Measurements from ENCODE around the gene TNIP2. TPM values are rescaled to one million over a fixed set of nuclear protein-coding genes. Genes with fewer than 3 reads are reported as not detected.
"Not testable (repeated sequence)": the region's sequence is repeated elsewhere in the genome, so short reads cannot be mapped to it uniquely, and the experiment has no call there.

Gene TNIP2
- total RNA-seq, 2 experiments from 2014 or later: 50.6 to 59.4 TPM

DNA sequence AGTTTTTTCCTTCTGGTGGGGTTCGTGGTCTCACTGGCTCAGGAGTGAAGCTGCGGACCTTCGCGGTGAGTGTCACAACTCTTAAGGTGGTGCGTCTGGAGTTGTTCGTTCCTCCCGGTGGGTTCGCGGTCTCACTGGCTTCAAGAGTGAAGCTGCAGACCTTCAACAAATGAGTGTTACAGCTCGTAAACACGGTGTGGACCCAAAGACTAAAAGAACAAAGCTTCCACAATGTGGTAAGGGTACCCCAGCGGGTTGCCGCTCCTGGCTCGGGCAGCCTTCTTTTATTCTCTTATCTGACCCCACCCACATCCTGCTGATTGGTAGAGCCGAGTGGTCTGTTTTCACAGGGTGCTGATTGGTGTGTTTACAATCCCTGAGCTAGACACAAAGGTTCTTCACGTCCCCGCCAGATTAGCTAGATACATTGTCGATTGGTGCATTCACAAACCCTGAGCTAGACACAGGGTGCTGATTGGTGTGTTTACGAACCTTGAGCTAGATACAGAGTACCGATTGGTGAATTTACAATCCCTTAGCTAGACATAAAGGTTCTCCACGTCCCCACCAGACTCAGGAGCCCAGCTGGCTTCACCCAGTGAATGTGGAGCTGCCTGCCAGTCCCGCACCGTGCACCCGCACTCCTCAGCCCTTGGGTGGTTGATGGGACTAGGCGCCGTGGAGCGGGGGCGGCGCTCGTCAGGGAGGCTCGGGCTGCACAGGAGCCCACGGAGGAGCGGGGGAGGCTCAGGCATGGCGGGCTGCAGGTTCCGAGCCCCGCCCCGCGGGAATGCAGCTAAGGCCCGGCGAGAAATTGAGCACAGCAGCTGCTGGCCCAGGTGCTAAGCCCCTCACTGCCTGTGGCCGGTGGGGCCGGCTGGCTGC lies 6.6 kb upstream of the TNIP2 start:
- H3K4me3 Mint-ChIP-seq; H3K4me1 Mint-ChIP-seq; ATAC-seq; H3K36me3 Mint-ChIP-seq (ENCODE audit: low read depth); H3K27me3 Mint-ChIP-seq; H3K9me3 Mint-ChIP-seq (ENCODE audit: low read depth); DNase-seq; H3K27ac Mint-ChIP-seq: not testable (repeated sequence)
- intact Hi-C loops (cut with DNase I, micrococcal nuclease): loop anchor here in 1 of 2 experiments (5.0 kb wide), 2 partner anchors 35 to 175 kb away; no protein-coding TSS in a partner anchor
- CTCF ChIA-PET: interaction anchor here (0.5 to 2.4 kb wide), 14 partner anchors 11 to 191 kb away, joined by 3 to 10 read pairs (median 3); no protein-coding TSS in a partner anchor
- POLR2A ChIA-PET: interaction anchor here (0.7 to 1.4 kb wide), 3 partner anchors 50 to 174 kb away, joined by 3 to 4 read pairs (median 3); no protein-coding TSS in a partner anchor

DNA sequence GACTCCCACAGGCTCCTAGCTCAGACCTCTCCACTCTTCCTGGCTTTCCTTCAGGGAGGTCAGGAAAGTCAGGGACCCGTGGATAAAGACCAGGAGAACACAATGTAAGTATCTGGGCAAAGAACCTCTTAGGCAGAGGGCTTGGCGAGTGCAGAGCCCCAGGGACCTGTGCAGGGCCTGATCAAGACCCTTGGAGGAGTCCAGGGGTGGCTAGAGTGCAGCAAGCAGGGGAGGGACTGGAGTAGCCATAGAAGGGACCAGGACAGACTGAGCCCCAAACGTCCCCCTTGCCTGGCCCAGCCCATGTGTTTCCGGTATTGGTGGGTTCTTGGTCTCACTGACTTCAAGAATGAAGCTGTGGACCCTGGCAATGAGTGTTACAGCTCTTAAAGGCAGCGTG lies 5.9 kb upstream of the TNIP2 start:
- POLR2A ChIA-PET: interaction anchor here (0.7 to 1.4 kb wide), 2 partner anchors 51 to 175 kb away, joined by 3 to 4 read pairs; no protein-coding TSS in a partner anchor
- Mint-ChIP-seq H3K9me3 (ENCODE audit: low read depth) (no peaks in the 10 kb centered on the region), H3K36me3 (ENCODE audit: low read depth) (no peaks in the 10 kb centered on the region), H3K4me1 (peaks cover 6% of the 10 kb centered on the region), H3K4me3 (no peak overlapping the region), H3K27me3 (no peaks in the 10 kb centered on the region), H3K27ac (no peak overlapping the region)
- intact Hi-C loops (cut with DNase I, micrococcal nuclease): loop anchor here in 1 of 2 experiments (5.0 kb wide), 2 partner anchors 35 to 175 kb away; no protein-coding TSS in a partner anchor
- ATAC-seq (no peak), DNase-seq (no peak)
- CTCF ChIA-PET: interaction anchor here (0.5 to 2.4 kb wide), 3 partner anchors 71 to 192 kb away, joined by 3 to 9 read pairs (median 3); no protein-coding TSS in a partner anchor

DNA sequence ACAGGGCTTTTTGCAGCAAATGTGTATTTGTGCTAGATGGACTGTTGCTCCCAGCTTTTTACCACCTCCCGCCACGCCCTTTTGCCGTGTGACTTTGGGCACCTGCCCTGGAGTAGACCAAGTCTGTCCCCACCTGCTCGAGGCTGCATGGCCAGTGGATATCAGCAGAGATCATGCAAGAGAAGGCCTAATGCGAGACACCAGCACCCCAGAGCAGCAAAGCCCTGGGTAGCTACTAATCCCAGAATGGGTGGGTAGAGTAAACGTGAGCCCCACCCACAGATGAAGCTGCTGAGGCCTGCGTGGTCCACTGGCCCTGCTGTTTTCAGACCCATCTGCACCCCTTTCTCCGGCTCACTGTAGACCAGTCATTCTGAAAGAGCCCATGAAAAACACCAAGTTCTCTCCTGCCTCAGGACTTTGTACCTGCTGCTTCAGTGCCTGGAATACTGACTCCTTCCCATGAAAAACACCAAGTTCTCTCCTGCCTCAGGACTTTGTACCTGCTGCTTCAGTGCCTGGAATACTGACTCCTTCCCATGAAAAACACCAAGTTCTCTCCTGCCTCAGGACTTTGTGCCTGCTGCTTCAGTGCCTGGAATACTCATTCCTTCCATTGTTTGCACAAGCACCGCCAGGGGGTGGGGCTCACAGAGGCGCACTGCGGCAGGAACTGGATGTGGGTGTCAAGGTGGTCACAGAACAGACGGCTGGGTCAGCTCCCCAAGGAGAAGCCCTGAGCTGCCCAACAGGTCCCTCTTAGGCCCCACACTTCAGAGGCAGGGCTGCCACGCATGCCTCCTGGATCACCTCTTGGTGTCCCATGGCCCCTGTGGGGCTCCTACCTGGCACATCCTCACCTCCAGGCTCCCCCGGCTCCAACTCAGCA lies 5.1 kb upstream of the TNIP2 start:
- H3K4me1 Mint-ChIP-seq: peaks cover 11% of the 10 kb centered on the region
- intact Hi-C loops (cut with DNase I, micrococcal nuclease): loop anchor here in 1 of 2 experiments (5.0 kb wide), 2 partner anchors 36 to 176 kb away; no protein-coding TSS in a partner anchor
- no peak overlapping the region for H3K4me3 Mint-ChIP-seq
- no peaks in the 10 kb centered on the region for H3K27me3 Mint-ChIP-seq
- no peaks in the 10 kb centered on the region for H3K9me3 Mint-ChIP-seq (ENCODE audit: low read depth)
- DNase-seq (peak; percentile 59), ATAC-seq (peak; percentile 9)
- ChIA-PET POLR2A (no interaction called here), CTCF (interaction anchor here (0.5 to 1.1 kb wide), 3 partner anchors 31 to 193 kb away, joined by 3 to 5 read pairs (median 3); partner anchors contain the start of gene SH3BP2)
- no peaks in the 10 kb centered on the region for H3K36me3 Mint-ChIP-seq (ENCODE audit: low read depth)
- no peak overlapping the region for H3K27ac Mint-ChIP-seq

DNA sequence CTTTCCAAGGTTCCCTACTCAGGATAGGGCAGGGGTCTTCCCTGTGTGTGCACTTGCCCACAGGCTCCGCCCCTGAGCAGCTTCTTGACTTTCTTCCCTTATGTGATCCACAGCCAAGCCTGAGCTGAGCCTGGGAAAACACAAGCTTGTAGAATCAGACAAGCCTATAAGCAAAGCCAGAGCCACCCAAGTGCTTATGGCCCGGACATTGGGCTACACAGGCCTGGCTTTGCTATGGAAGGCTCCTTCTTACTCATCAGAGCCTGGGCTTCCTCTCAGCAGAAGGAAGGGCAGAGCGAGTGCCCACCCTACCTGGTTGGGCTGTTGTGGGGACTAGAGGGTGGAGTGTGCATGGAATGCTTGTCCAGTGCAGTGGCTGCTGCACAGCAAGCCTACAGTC lies 1.3 kb upstream of the TNIP2 start:
- Mint-ChIP-seq H3K4me1 (peaks cover 24% of the 10 kb centered on the region), H3K27ac (no peak overlapping the region), H3K9me3 (ENCODE audit: low read depth) (no peaks in the 10 kb centered on the region), H3K36me3 (ENCODE audit: low read depth) (peaks cover 9% of the 10 kb centered on the region), H3K27me3 (no peaks in the 10 kb centered on the region), H3K4me3 (peak overlapping the region; percentile 57)
- DNase-seq: no peak
- ChIA-PET CTCF (no interaction called here), POLR2A (no interaction called here)
- no peak for ATAC-seq
- intact Hi-C loops (cut with DNase I, micrococcal nuclease): loop anchor here in 1 of 2 experiments (2.0 kb wide), 2 partner anchors 87 to 535 kb away; partner anchors contain the start of gene RGS12

DNA sequence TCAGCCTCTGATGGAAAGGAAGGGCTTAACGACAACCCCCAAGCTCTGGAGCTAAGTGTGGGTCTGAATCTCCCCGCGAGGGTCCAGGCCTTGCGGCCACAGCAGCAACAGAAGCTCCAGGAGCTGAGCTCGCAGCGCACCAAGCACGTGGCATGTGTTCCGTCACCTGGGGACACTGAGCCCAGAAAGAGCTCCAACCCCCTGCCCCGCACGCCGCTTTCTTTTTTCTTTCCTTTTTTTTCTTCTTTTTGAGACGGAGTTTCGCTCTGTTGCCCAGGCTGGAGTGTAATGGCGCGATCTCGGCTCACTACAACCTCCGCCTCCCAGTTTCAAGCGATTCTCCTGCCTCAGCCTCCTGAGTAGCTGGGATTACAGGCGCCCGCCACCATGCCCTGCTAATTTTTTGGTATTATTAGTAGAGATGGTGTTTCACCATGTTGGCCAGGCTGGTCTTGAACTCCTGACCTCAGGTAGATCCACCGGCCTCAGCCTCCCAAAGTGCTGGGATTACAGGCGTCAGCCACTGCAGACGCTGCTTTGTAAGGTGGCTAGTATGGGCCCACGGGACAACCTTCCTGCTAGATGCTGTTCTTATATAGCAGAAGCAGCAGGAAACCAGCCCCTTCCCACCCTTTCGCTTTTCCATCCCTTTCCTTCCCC lies 685 bp upstream of the TNIP2 start:
- POLR2A ChIA-PET: interaction anchor here (1.1 to 1.9 kb wide), 2 partner anchors 10 to 217 kb away, joined by 8 to 11 read pairs; no protein-coding TSS in a partner anchor
- ATAC-seq (no peak), DNase-seq (no peak)
- peak overlapping the region; percentile 37 for H3K27ac Mint-ChIP-seq
- H3K4me3 Mint-ChIP-seq: peak overlapping the region; percentile 57
- intact Hi-C loops (cut with DNase I, micrococcal nuclease): loop anchor here (1.0 to 2.0 kb wide), 12 partner anchors 11 to 536 kb away; partner anchors contain the start of genes FAM193A (in 1 of the 2), GRK4 (in 1 of the 2), HTT (in 1 of the 2) and HTT-AS (in 1 of the 2)
- peaks cover 28% of the 10 kb centered on the region for H3K4me1 Mint-ChIP-seq
- CTCF ChIA-PET: interaction anchor here (0.5 to 1.6 kb wide), 3 partner anchors 29 to 197 kb away, joined by 3 to 7 read pairs (median 3); no protein-coding TSS in a partner anchor
- no peaks in the 10 kb centered on the region for H3K27me3 Mint-ChIP-seq
- H3K9me3 Mint-ChIP-seq (ENCODE audit: low read depth): no peaks in the 10 kb centered on the region
- peaks cover 9% of the 10 kb centered on the region for H3K36me3 Mint-ChIP-seq (ENCODE audit: low read depth)

DNA sequence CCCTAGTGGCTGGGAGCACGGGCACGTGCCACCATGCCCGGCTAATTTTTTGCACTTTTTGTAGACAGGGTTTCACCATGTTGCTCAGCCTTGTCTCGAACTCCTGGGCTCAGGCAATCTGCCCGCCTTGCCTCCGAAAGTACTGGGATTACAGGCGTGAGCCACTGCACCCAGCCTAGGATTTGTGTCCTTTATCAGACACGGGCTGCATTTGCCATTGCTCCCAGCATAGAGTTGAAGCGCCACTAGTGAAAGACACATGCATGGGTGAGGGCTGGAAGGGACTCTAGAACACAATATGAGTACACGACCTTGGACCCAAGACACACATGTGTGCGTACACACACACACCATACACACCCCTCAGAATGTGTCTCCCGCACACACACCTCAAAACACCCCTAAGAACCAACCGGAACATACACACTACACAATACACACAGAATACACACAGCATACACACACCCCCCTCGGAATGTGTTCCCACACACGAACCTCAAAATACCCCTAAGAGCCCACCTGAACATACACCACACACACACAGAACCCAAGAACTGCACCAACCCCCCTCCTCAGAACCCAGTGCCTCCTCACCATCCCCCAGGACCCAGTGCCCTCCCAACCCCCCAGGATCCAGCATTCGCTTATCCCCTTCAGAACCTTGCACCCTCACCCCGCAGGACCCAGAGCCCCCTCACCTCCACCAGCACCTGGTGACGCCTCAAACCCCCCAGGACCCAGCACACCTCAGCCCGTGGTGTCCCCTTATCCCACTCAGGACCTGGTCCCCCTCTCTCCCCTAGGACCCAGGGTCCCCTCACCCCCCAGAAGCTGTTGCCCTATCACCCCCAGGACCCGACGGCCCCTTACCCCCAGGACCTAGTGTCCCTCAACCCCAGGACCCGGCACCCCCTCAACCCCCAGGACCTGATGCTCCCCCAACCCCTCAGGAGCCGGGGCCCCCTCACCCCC lies 1.0 kb downstream of the TNIP2 start:
- peaks cover 12% of the 10 kb centered on the region for H3K36me3 Mint-ChIP-seq (ENCODE audit: low read depth)
- no peak for ATAC-seq
- peak overlapping the region; percentile 79 for H3K4me3 Mint-ChIP-seq
- DNase-seq: no peak
- peak overlapping the region; percentile 66 for H3K27ac Mint-ChIP-seq
- peaks cover 33% of the 10 kb centered on the region for H3K4me1 Mint-ChIP-seq
- intact Hi-C loops (cut with DNase I, micrococcal nuclease): no loop called here
- CTCF ChIA-PET: interaction anchor here (1.6 kb wide), 1 partner anchor 199 kb away, joined by 7 read pairs; no protein-coding TSS in a partner anchor
- no peaks in the 10 kb centered on the region for H3K27me3 Mint-ChIP-seq
- POLR2A ChIA-PET: interaction anchor here (0.6 to 1.9 kb wide), 3 partner anchors 8 to 215 kb away, joined by 3 to 11 read pairs (median 8); no protein-coding TSS in a partner anchor
- H3K9me3 Mint-ChIP-seq (ENCODE audit: low read depth): no peaks in the 10 kb centered on the region

DNA sequence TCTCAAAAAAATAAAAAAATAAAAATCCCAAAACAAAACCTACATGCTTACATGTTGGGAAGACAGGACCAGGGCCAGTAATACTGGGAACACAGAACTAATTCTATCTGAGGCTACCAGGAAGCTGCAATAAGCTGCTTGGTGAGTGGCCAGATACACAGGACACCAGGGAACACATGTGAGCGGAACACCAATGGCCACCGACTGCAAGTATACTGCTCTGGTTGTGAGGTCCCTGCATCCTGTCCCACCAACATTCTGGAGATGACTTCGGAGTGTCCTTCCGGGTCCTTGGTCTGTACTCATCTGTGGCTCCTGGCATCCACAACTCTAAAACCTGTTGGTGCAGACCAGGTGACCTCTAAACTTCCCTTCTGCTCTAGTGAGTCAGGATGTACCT lies 2.7 kb downstream of the TNIP2 start:
- Mint-ChIP-seq H3K4me1 (peaks cover 45% of the 10 kb centered on the region), H3K27ac (no peak overlapping the region), H3K4me3 (no peak overlapping the region), H3K36me3 (ENCODE audit: low read depth) (peaks cover 14% of the 10 kb centered on the region), H3K27me3 (no peaks in the 10 kb centered on the region), H3K9me3 (ENCODE audit: low read depth) (no peaks in the 10 kb centered on the region)
- CTCF ChIA-PET: no interaction called here
- ATAC-seq: no peak
- DNase-seq: no peak
- POLR2A ChIA-PET: no interaction called here
- intact Hi-C loops (cut with DNase I, micrococcal nuclease): no loop called here

DNA sequence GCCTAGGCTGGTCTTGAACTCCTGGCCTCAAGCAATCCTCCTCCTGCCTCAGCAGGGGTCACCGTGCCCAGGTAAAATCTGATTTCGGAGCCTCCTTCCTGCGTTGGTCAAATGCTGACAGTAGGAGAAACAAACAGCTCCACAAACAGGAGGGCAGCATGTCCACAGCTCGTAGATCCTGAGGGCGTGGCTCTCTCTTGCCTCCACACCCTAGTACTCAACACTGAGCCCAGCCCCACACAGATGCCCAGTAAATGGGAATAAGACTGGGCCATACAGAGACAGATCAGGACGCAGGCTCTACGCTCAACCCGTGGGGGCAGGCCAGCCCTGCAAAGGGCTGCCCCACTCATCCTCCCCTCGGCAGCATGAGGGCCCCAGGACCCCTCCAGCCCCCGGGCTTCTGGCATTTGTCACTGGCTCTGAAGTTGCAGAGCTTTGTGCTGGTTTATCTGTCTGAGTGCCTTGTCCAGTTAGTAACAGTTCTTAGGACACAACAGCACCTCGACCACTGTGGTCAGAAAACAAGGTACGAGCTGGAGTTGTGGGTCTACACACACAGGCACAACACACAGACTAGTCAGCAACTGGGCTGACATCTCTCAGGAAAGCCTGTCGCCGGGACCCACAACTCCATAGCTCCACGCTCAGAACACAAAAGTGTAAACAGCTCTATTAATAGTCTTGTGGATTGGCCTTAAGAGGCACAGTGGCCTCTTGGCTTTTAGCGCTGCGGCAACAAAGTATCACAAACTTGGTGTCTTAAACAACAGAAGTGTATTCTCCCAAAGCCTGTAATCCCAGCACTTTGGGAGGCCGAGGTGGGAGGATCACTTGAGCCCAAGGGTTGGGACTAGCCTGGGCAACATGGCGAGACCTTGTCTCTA lies 5.2 kb downstream of the TNIP2 start:
- POLR2A ChIA-PET: interaction anchor here (0.6 kb wide), 2 partner anchors 112 to 120 kb away, joined by 3 read pairs; no protein-coding TSS in a partner anchor
- Mint-ChIP-seq H3K9me3 (ENCODE audit: low read depth) (no peaks in the 10 kb centered on the region), H3K36me3 (ENCODE audit: low read depth) (peaks cover 30% of the 10 kb centered on the region), H3K4me3 (no peak overlapping the region), H3K4me1 (peaks cover 65% of the 10 kb centered on the region), H3K27me3 (no peaks in the 10 kb centered on the region), H3K27ac (no peak overlapping the region)
- intact Hi-C loops (cut with DNase I, micrococcal nuclease): no loop called here
- CTCF ChIA-PET: interaction anchor here (0.6 to 0.7 kb wide), 2 partner anchors 282 to 361 kb away, joined by 3 read pairs; partner anchors contain the start of gene RNF4
- DNase-seq: no peak
- no peak for ATAC-seq
